Epithelial cell of alveolus of lung (primary cell): Measurements from ENCODE around the gene TTLL5. TPM values are rescaled to one million over a fixed set of nuclear protein-coding genes. Genes with fewer than 3 reads are reported as not detected.

Experiments
- total RNA-seq: library from RNA; depleted of rRNA; stranded (reverse); fragments of >200 nt; gene quantifications from 2 replicates; pipeline ENCODE4 v1.2.1, GENCODE V29; 2015

TTLL5 gene, protein sequence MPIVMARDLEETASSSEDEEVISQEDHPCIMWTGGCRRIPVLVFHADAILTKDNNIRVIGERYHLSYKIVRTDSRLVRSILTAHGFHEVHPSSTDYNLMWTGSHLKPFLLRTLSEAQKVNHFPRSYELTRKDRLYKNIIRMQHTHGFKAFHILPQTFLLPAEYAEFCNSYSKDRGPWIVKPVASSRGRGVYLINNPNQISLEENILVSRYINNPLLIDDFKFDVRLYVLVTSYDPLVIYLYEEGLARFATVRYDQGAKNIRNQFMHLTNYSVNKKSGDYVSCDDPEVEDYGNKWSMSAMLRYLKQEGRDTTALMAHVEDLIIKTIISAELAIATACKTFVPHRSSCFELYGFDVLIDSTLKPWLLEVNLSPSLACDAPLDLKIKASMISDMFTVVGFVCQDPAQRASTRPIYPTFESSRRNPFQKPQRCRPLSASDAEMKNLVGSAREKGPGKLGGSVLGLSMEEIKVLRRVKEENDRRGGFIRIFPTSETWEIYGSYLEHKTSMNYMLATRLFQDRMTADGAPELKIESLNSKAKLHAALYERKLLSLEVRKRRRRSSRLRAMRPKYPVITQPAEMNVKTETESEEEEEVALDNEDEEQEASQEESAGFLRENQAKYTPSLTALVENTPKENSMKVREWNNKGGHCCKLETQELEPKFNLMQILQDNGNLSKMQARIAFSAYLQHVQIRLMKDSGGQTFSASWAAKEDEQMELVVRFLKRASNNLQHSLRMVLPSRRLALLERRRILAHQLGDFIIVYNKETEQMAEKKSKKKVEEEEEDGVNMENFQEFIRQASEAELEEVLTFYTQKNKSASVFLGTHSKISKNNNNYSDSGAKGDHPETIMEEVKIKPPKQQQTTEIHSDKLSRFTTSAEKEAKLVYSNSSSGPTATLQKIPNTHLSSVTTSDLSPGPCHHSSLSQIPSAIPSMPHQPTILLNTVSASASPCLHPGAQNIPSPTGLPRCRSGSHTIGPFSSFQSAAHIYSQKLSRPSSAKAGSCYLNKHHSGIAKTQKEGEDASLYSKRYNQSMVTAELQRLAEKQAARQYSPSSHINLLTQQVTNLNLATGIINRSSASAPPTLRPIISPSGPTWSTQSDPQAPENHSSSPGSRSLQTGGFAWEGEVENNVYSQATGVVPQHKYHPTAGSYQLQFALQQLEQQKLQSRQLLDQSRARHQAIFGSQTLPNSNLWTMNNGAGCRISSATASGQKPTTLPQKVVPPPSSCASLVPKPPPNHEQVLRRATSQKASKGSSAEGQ (N-terminal part only)
- total RNA-seq: 11.5 and 16.2 TPM in 2 replicates

GRCh38 chr14:75660630-75661498, at the start of gene TTLL5, which contains the start of gene ERG28:
Gene TTLL5, plus strand, starts transcription at chr14:75661246. Its CDS starts 1,904 bp downstream, at chr14:75663150.
Gene ERG28, minus strand, starts transcription at chr14:75660876. Its CDS starts 3,374 bp downstream, at chr14:75657502.

DNA sequence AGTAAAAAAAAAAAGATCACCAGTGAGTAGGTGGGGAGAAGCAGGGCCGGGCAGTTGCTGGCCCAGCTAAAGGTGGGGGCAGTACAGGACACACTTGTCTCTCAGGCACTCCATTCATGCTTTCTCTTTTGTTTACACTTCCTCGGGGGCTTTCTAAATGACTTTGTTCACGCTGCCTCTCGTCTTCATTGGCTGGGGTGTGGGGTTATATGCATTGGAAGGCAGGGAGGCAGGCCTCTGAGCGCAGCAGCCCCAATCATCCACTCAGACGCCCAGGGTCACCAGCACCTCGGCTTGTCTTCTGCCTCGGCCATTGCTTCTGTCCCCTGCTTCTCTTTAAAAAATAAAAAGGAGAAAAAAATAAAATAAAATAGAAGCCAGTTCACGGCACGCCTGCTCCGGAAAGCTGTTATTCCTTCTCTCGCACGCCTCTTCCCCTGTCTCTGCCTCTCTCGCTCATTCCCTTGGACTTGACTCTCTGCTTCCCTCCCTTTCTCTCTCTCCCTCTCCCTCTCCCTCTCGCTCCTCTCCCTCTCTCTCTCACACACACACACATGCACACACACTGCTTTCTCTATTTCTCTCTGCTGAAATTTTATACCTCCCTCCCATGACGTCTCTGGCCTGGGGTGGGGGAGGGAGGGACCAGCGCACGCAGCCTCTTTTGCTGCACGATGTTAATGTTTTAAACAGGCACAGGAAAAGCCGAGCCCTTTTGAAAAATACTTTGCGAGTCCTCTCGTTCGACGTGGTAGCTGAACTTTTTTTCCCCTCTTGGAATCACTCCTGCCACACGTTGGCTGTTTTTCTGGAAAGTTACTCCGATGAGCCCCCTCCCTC, 320.6 kb downstream of the TTLL5 start, which contains the start of gene TGFB3:
TGFB3 (minus strand) TSS at position 570 of the 840 bp plus-strand sequence. CDS start 1,102 bp downstream, outside the sequence.

DNA sequence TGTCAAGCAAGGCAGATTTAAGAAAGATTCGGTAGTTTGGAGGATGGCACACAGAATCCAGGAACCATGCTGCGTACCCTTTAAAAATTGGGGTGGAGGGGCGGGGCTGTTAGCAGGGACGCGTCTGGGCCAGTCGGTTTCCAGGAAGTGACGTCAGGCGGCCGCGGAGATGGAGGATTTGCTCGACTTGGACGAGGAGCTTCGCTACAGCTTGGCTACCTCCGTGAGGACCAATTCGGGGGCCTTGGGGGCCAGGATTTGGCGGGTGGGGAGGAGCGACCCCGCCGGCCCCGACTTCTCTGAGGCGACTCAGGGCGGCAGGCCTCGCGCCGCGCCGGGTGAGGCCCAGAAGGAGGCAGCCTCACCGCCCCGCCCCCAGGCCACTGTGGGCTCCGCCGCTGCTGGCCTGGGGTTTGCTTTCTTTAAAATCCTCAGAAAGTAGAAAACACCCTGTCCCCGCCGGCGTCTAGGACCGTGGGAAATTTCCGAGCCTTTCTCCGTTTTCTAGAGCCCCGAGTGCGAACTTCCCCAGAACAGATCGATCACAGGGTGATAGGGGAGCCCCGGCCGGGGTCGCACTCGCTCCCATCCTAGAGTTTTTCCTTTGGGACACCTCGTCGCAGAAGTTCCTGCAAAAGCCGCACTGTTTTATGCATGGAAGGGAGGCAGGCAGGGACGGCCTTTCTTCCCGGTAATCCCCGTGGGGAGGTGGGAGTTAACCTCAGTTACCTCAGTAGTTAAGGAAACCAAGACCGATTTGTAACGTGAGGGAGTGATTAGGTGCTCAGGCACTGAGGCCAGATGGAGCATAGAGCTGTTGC, 324.8 kb downstream of the TTLL5 start, which contains the start of gene IFT43:
IFT43 (plus strand) TSS at position 146 of the 821 bp plus-strand sequence; CDS start at position 170, 24 bp downstream.

Other genes starting within 250 kb of the TTLL5 start
- gene JDP2, start 233.2 kb upstream of the TTLL5 start, total RNA-seq: 41.8 and 47.2 TPM in 2 replicates
- not detected in 2 replicates for gene BATF, start 138.8 kb upstream of the TTLL5 start, total RNA-seq
- 0.39 and 0.40 TPM in 2 replicates for gene FLVCR2, start 82.6 kb upstream of the TTLL5 start, total RNA-seq
- 14.5 and 20.6 TPM in 2 replicates for gene ERG28, start 370 bp upstream of the TTLL5 start, total RNA-seq